Mesenchymal stem cell (in vitro differentiated cells and primary cell): Measurements from ENCODE around the gene ALDH16A1.

Source experiments
- DNase-seq: peaks from one replicate; pipeline ENCODE4 v3.0.0-alpha.2; 2013
- H2AFZ ChIP-seq: one replicate; pipeline ENCODE4 v1.6.1; 2013; ENCODE audit warnings: low read depth, mild to moderate bottlenecking, control low read depth, inconsistent platforms, low read length, moderate library complexity
- H2AK5ac ChIP-seq: 2 replicates; pipeline ENCODE4 v1.6.1; 2013; ENCODE audit warnings: low read length, moderate library complexity, mild to moderate bottlenecking, inconsistent platforms; ENCODE audit not compliant: severe bottlenecking
- H2BK120ac ChIP-seq: one replicate; pipeline ENCODE4 v1.6.1; 2013; ENCODE audit warnings: low read depth, mild to moderate bottlenecking, inconsistent platforms, low read length, moderate library complexity
- H2BK12ac ChIP-seq, 2 experiments: one replicate each; pipeline ENCODE4 v1.6.1; 2013; ENCODE audit warnings: inconsistent platforms in 2 of 2, low read length in 2 of 2, mild to moderate bottlenecking in 2 of 2, moderate library complexity in 2 of 2, control low read depth in 1 of 2
- H2BK15ac ChIP-seq: one replicate; pipeline ENCODE4 v1.6.1; 2013; ENCODE audit warnings: mild to moderate bottlenecking, low read depth, inconsistent platforms; ENCODE audit not compliant: poor library complexity, severe bottlenecking
- H2BK5ac ChIP-seq: 2 replicates; pipeline ENCODE4 v1.6.1; 2013; ENCODE audit warnings: low read depth, mild to moderate bottlenecking, low read length, control low read depth, inconsistent platforms; ENCODE audit not compliant: poor library complexity, severe bottlenecking
- H3K14ac ChIP-seq, 2 experiments: one replicate each; pipeline ENCODE4 v1.6.1; 2013; ENCODE audit warnings: inconsistent platforms in 2 of 2, low read length in 2 of 2, control low read depth in 1 of 2, mild to moderate bottlenecking in 1 of 2, moderate library complexity in 1 of 2
- H3K18ac ChIP-seq, 2 experiments: one replicate each; pipeline ENCODE4 v1.6.1; 2013; ENCODE audit warnings: inconsistent platforms in 2 of 2, low read length in 2 of 2, control low read depth in 1 of 2, low read depth in 1 of 2, mild to moderate bottlenecking in 1 of 2
- H3K23ac ChIP-seq, 2 experiments: one replicate each; pipeline ENCODE4 v1.6.1; 2013; ENCODE audit warnings: inconsistent platforms in 2 of 2, low read length in 2 of 2, mild to moderate bottlenecking in 2 of 2, moderate library complexity in 2 of 2, control low read depth in 1 of 2
- H3K27ac ChIP-seq: 2 replicates; pipeline ENCODE4 v1.5.1; 2013; ENCODE audit warnings: mild to moderate bottlenecking, moderate library complexity, low read length, control low read depth, inconsistent platforms; ENCODE audit not compliant: poor library complexity, severe bottlenecking
- H3K27me3 ChIP-seq, 2 experiments: 2 replicates each; pipeline versions ENCODE4 v1.6.1 to v1.7.0; 2013; ENCODE audit warnings: low read length in 2 of 2, mild to moderate bottlenecking in 2 of 2, moderate library complexity in 2 of 2, control low read depth in 1 of 2, inconsistent platforms in 1 of 2; ENCODE audit not compliant: control insufficient read depth in 1 of 2, insufficient read depth in 1 of 2
- H3K36me3 ChIP-seq, 2 experiments: 2 replicates each; pipeline versions ENCODE4 v1.6.1 to v1.7.0; 2013; ENCODE audit warnings: low read length in 2 of 2, control low read depth in 1 of 2, inconsistent platforms in 1 of 2, low read depth in 1 of 2, mild to moderate bottlenecking in 1 of 2; ENCODE audit not compliant: insufficient read depth in 2 of 2, control insufficient read depth in 1 of 2
- H3K4ac ChIP-seq, 2 experiments: one replicate each; pipeline ENCODE4 v1.6.1; 2013; ENCODE audit warnings: inconsistent platforms in 2 of 2, low read length in 2 of 2, mild to moderate bottlenecking in 2 of 2, moderate library complexity in 2 of 2, control low read depth in 1 of 2, low read depth in 1 of 2
- H3K4me1 ChIP-seq: 2 replicates; pipeline ENCODE4 v1.6.1; 2013; ENCODE audit warnings: low read depth, low read length, control low read depth; ENCODE audit not compliant: control insufficient read depth, insufficient read depth
- H3K4me2 ChIP-seq: 2 replicates; pipeline ENCODE4 v1.6.1; 2013; ENCODE audit warnings: low read length, mild to moderate bottlenecking, inconsistent platforms; ENCODE audit not compliant: poor library complexity, severe bottlenecking
- H3K4me3 ChIP-seq, 2 experiments: 2 replicates each; pipeline versions ENCODE4 v1.5.1 to v1.7.0; 2013; ENCODE audit warnings: low read length in 2 of 2, mild to moderate bottlenecking in 2 of 2, control low read depth in 1 of 2, low read depth in 1 of 2; ENCODE audit not compliant: insufficient read depth in 1 of 2
- H3K79me1 ChIP-seq: replicated peaks from 2 replicates; pipeline ENCODE4 v1.6.1; 2013; ENCODE audit warnings: mild to moderate bottlenecking, control low read depth, low read length, inconsistent platforms; ENCODE audit not compliant: poor library complexity, severe bottlenecking
- H3K9ac ChIP-seq: 2 replicates; pipeline ENCODE4 v1.7.0; 2013; ENCODE audit warnings: mild to moderate bottlenecking, low read length, moderate library complexity
- H3K9me3 ChIP-seq: 2 replicates; pipeline ENCODE4 v1.7.0; 2013; ENCODE audit warnings: mild to moderate bottlenecking, low read length; ENCODE audit not compliant: control insufficient read depth
- H4K8ac ChIP-seq: one replicate; pipeline ENCODE4 v1.6.1; 2013; ENCODE audit warnings: inconsistent platforms, mild to moderate bottlenecking, low read length, moderate library complexity
- H4K91ac ChIP-seq: one replicate; pipeline ENCODE4 v1.6.1; 2013; ENCODE audit warnings: mild to moderate bottlenecking, low read length, inconsistent platforms
- WGBS: methylation state at CpG from one replicate; pipeline ENCODE4 v1.1.7; 2013; ENCODE audit warnings: mixed read lengths; 5-methylcytosine and 5-hydroxymethylcytosine counted together

ALDH16A1 gene

GRCh38 chr19:49488863-49489537 lies 36.0 kb downstream of the ALDH16A1 start:
- peaks cover 3% of the 10 kb centered on the region for H3K79me1 ChIP-seq
- H3K9ac ChIP-seq = peak overlapping the region; percentile 100
- no peak overlapping the region for H2BK15ac ChIP-seq
- peak overlapping the region; percentile 66 for H3K4me2 ChIP-seq
- H3K4me3 ChIP-seq = peak overlapping the region; percentile 59 to 97
- DNase-seq = peak; percentile 41
- no peak overlapping the region for H3K14ac ChIP-seq
- peak overlapping the region; percentile 64 for H3K27ac ChIP-seq
- 8% methylated on average over 12 of the region's 15 CpGs for WGBS
- H3K9me3 ChIP-seq = no peaks in the 10 kb centered on the region
- H3K4ac ChIP-seq = no peak overlapping the region
- peak overlapping the region in 1 of 2 experiments; percentile 53 for H3K18ac ChIP-seq
- H2AK5ac ChIP-seq = no peak overlapping the region
- no peak overlapping the region for H3K23ac ChIP-seq
- H4K8ac ChIP-seq = peak overlapping the region; percentile 57
- H3K27me3 ChIP-seq = no peaks in the 10 kb centered on the region
- H3K4me1 ChIP-seq = peaks cover 24% of the 10 kb centered on the region
- peaks cover 44 to 53% of the 10 kb centered on the region in 2 experiments for H3K36me3 ChIP-seq
- no peak overlapping the region for H2BK12ac ChIP-seq
- H2AFZ ChIP-seq = no peak overlapping the region
- no peak overlapping the region for H2BK5ac ChIP-seq
- no peak overlapping the region for H4K91ac ChIP-seq
- H2BK120ac ChIP-seq = no peak overlapping the region

- no peak overlapping the region for H2AK5ac ChIP-seq
- H2AFZ ChIP-seq = no peak overlapping the region
- H3K18ac ChIP-seq = no peak overlapping the region
- H4K8ac ChIP-seq = no peak overlapping the region
- peak overlapping the region; percentile 66 for H3K4me2 ChIP-seq
- no peak overlapping the region for H3K4ac ChIP-seq
- peaks cover 3% of the 10 kb centered on the region for H3K79me1 ChIP-seq
- no peak overlapping the region for H2BK120ac ChIP-seq
- H2BK12ac ChIP-seq = no peak overlapping the region
- peak overlapping the region; percentile 6 for H4K91ac ChIP-seq
- H2BK5ac ChIP-seq = no peak overlapping the region
- H2BK15ac ChIP-seq = no peak overlapping the region
- peak overlapping the region in 1 of 2 experiments; percentile 0 for H3K14ac ChIP-seq
- peak overlapping the region; percentile 100 for H3K9ac ChIP-seq
- no peaks in the 10 kb centered on the region for H3K27me3 ChIP-seq
- peak overlapping the region; percentile 64 for H3K27ac ChIP-seq
- H3K4me1 ChIP-seq = peaks cover 24% of the 10 kb centered on the region
- no peaks in the 10 kb centered on the region for H3K9me3 ChIP-seq
- peak overlapping the region; percentile 38 to 97 for H3K4me3 ChIP-seq
- 75% methylated on average over 15 of the region's 15 CpGs for WGBS
- DNase-seq = no peak
- peak overlapping the region in 1 of 2 experiments; percentile 66 for H3K23ac ChIP-seq
- H3K36me3 ChIP-seq = peaks cover 44 to 53% of the 10 kb centered on the region in 2 experiments
These were observed 36.7 kb downstream of the ALDH16A1 start for GRCh38 chr19:49489601-49490167.

- no peak overlapping the region for H2AFZ ChIP-seq
- H3K9me3 ChIP-seq = no peaks in the 10 kb centered on the region
- H4K8ac ChIP-seq = peak overlapping the region; percentile 57
- no peak overlapping the region for H2AK5ac ChIP-seq
- no peak overlapping the region for H3K18ac ChIP-seq
- 96% methylated on average over 26 of the region's 27 CpGs for WGBS
- H3K14ac ChIP-seq = no peak overlapping the region
- H3K79me1 ChIP-seq = peaks cover 3% of the 10 kb centered on the region
- peak overlapping the region; percentile 100 for H3K9ac ChIP-seq
- DNase-seq = no peak
- H2BK5ac ChIP-seq = no peak overlapping the region
- no peak overlapping the region for H4K91ac ChIP-seq
- H3K27ac ChIP-seq = peak overlapping the region; percentile 64
- peak overlapping the region in 1 of 2 experiments; percentile 97 for H3K4me3 ChIP-seq
- H3K4ac ChIP-seq = no peak overlapping the region
- H3K27me3 ChIP-seq = no peaks in the 10 kb centered on the region
- peaks cover 44 to 53% of the 10 kb centered on the region in 2 experiments for H3K36me3 ChIP-seq
- H2BK12ac ChIP-seq = peak overlapping the region in 1 of 2 experiments; percentile 24
- no peak overlapping the region for H2BK120ac ChIP-seq
- peaks cover 27% of the 10 kb centered on the region for H3K4me1 ChIP-seq
- peak overlapping the region in 1 of 2 experiments; percentile 91 for H3K23ac ChIP-seq
- H2BK15ac ChIP-seq = no peak overlapping the region
- H3K4me2 ChIP-seq = peak overlapping the region; percentile 66
These were observed 37.4 kb downstream of the ALDH16A1 start for GRCh38 chr19:49490287-49491029.
